HS-5 (cell line): ENCODE data around the gene SCLY.

Experiments used
- DNase-seq: peaks from one replicate; pipeline ENCODE4 v3.0.0-alpha.2; 2012; ENCODE audit warnings: low read depth

Gene SCLY

GRCh38 chr2:238097988-238098871 is 37.4 kb downstream of the SCLY start:
- no peak for DNase-seq

- DNase-seq = no peak
These were observed 38.3 kb downstream of the SCLY start for GRCh38 chr2:238098901-238099713.

DNA sequence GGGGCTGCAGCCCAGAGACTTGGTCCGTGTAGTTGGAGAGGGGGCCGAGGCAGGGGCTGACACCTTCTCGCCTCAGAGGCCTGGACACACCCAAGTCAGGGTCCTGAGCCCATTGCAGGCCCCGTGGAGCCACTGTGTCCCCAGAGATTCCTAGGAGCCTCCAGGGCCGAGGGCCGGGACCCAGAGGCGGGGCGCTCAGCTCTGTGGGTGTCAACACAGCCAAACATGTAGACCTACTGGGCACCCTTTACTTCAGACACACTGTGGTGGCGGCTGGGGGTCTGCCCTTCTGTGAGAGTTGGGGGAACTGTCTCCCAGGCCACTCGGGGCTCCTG is 38.9 kb downstream of the SCLY start:
- no peak for DNase-seq

DNA sequence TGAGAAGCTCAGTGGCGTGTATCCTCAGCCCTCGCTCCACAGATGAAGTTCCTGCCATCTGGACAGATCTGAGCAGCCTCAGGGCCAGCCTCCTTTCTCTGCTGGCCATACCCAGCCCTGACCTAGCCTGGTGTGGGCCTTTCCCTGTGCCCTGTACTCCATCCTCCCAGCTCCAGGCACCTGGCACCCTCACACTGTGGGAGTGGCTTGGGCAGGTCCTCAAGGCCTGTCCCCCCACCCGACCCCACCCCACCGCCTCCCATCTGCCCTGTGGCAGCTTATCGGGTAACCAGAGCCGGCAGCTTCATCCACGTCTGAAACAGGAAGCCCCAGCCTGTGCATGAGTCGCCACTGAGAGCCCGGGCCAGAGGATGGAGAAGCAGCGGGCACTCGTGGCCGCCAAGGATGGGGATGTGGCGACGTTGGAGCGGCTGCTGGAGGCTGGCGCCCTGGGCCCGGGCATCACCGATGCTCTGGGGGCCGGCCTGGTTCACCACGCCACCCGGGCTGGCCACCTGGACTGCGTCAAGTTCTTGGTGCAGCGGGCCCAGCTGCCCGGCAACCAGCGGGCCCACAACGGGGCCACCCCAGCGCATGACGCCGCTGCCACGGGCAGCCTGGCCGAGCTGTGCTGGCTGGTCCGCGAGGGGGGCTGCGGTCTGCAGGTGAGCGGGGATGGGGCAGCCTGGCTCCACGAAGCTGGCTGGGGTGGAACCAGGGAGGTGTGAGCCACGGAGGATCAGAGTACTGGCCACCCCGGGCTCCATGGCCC is 39.4 kb downstream of the SCLY start, which contains the start of gene ESPNL:
Gene ESPNL, plus strand, starts transcription at position 292 of the 772 bp plus-strand sequence. Its CDS starts 80 bp downstream, at position 372.
- no peak for DNase-seq

- no peak for DNase-seq
These were observed 40.3 kb downstream of the SCLY start for GRCh38 chr2:238100821-238101771.

DNA sequence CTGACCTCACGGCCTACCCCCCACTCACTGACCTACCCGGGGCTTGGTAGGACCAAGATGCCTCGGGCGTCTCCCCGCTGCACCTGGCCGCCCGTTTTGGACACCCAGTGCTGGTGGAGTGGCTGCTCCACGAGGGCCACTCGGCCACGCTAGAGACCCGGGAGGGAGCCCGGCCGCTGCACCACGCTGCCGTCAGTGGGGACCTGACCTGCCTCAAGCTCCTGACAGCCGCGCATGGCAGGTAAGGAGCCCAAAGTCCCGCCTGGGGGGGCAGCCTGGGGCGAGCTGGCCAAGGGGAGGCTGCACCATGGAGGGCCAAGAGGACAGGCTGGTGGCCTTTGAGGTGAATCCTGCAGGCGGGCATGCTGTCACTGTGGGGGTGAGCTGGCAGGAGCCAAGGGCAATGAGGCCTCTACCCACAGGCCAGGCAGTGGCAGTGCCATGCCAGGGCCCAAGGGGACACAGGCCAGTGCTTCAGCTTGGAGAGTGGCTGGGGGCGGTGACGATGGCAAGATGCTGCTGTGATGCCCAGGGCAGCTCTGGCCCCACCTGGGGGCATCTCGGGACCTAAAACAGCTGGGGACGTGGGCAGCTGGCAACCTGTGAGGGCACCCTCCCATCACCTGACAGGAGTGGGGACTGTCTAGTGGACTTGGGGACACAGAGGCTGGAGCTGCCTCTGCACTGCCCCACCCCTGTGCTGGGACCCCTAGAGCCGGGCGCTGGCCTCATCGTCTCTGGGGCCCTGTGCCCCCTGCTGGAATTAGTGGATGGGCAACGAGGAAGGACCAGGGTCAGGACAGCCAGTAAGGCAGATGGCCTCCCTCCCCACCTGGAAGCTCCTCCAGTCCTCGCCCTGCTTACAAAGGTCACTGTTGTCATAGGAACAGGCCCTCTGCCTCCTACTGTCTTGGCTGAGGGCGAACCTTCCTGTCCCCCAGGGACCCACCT is 41.4 kb downstream of the SCLY start:
- DNase-seq = no peak

GRCh38 chr2:238102865-238103264 is 42.1 kb downstream of the SCLY start:
- no peak for DNase-seq

DNA sequence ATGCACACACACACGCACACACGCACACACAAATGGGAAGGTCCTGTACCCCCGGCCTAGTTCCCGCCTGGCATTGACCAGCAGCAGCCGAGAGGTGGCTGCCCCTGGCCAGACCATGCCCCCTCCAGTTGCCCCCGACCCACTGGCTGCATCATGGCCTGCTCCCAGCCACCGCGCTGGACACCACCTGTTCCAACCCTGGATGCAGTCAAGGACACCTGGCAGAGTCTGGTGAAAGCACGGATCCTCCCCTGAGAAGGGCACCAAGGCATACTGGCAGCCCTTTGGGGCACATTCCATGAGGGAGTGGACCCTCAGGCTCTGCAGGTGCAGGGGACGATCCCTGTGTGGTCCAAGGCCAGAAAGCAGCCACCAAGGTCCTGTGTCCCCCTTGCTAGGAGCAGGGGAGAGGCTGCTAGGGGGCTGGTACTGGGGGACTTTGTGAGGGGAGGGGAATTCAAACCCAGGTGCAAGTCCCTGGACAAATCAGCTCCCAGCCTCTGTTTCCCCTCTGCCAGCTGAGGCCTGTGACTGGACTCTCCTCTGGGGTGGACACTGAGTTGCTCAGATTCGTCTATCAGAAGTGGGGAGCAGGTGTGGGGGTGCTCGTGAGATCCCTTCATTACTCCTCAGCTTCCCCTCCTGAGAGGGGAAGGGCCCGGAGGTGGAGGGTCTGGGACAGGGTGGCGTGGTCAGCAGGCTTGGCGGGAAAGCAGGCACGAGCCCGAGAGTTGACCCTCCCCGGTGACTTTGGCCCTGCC is 42.8 kb downstream of the SCLY start:
- no peak for DNase-seq

- no peak for DNase-seq
These were observed 43.5 kb downstream of the SCLY start for GRCh38 chr2:238104226-238104690.

GRCh38 chr2:238104691-238105371 is 44.0 kb downstream of the SCLY start:
- DNase-seq = no peak

- DNase-seq = no peak
These were observed 44.9 kb downstream of the SCLY start for GRCh38 chr2:238105506-238106338.

DNA sequence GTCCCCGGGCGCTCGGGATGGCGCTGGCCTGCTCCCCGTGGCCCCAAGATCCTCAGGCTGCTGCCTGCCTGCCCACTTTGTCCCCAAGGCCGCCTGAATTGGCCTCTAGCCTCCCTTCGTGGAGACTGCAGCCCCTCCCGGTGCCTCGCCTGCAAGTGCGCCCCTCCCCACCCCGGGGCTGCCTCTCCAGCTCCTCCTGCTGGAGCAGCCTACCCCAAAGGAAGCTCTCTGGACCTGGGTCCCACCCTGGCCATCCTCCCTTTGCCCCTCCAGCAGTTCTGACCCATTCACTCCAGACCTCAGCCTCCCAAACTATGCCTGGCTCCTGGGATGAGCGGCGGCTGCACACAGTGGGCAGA is 45.5 kb downstream of the SCLY start:
- no peak for DNase-seq

DNA sequence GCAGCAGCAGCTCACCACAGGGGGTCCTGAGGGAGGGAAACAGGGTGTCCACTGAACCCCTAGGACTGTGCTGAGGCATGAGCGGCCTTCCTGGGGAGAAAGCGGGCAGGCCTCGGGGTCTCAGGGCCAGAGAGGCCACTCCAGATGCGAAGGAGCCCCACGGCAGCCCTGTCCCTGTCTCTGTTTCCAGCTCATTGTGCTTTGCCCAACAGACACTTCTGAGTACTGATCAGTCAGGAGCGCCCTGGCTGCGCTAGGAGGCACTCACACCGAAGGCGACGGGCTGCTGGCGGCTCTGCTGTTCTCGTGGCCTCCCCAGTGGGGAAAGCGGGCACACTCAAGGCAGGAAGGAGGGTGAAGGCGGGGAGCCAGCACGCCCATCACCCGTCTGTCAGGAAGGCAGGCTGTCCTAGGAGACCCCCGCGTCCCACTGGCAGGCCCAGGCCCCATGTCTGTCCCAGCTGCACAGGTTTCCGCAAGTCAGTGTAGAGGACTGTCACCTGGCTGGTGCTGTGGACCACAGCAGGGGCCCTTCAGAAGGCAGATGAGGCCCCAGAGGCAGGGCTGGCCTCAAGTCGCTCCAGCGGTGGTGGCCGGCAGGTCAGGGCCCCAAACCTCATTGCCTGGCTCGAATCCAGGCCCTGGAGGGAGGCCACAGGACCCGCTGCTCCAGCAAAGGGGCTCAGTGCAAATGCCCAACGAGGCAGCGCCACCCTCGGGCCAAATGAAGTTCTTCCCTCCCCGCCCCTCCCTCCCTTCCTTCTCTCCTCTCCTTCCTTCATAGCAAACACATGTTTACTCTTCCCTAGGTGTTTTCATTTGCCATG is 46.1 kb downstream of the SCLY start:
- no peak for DNase-seq

DNA sequence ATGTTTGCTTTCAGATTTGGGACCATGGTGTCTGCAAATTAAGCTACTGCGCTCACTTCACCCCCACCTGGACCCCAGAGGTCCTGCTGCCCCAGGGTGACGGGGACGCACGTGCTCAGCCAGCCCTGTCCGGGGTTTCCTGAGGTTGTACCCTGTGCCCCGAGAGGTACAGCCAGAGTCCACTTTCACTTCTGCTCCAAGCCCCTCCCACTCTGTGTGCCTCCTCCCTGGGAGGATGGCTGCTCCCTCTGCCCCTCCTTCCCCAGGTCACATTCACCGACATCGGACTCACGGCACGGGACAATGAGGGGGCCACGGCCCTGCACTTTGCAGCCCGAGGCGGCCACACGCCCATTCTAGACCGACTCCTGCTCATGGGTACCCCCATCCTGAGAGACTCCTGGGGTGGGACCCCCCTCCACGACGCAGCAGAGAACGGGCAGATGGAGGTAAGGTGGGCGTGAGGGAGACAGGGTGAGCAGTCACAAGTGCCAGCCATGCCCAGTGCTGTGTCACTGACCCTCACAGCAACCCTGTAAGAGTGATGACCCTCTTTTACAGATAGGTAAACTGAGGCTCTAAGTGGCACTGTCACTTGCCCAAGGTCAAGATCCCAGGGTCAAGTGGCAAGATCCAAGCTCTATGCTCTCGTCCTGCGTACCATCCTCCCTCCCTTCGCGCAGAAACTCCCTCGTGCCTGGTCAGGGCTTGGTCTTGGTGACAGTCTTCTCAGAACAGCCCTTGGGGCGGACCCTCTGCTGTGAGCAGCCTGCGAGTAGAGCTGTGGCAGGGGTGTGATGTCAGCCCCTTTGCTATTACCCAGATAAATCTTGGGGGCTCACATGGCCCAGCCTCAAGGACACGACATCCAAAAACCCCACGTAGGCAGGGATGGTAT is 47.0 kb downstream of the SCLY start:
- no peak for DNase-seq

DNA sequence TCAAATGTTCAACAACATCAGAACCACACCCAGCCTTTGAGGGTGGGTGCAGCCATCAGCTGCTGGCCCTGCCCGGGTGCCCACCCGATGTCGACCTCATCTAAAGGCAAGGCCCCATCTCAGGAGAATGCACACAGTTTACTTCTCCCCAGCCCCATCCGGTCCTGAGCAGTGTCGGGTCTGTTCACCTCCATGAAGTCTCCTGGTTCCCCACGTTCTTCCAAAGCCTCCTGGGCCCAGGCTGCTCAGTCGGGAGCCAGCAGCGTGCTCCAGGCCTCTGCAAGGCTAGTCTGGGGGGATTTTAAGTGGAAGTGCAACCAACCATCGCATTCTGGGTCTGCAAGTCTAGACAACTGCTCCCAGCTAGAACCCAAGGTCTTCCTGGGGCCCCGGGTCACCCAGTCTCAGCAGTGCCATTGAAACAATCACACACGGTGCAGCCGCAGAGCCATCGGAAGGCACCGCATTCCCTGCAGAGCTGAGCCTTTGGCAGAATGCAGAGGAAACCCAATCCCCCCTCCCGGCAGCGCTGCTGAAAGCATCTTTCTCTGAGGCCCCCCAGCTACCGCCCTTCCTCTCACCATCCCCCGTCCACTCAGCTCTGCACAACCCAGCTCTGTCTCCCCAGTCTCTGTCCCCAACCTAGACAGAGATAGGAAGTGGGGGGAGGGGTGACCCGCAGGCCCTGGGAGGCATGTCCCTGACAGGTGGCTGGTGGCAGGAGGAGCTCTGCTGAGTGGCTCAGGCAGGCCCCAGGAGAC is 47.8 kb downstream of the SCLY start:
- DNase-seq = no peak
